Astrocyte (in vitro differentiated cells and primary cell): ENCODE data around the gene PWWP3B.

Experiments
- CTCF ChIP-seq: IDR thresholded peaks from 2 replicates; pipeline ENCODE4 v1.5.1; 2011; ENCODE audit warnings: low read depth, mild to moderate bottlenecking, inconsistent platforms, low read length, moderate library complexity; ENCODE audit not compliant: insufficient read depth
- EZH2 ChIP-seq: IDR thresholded peaks from 2 replicates; pipeline ENCODE4 v1.6.1; 2012; ENCODE audit warnings: mild to moderate bottlenecking, low read length, inconsistent platforms; ENCODE audit not compliant: insufficient read depth

DNA sequence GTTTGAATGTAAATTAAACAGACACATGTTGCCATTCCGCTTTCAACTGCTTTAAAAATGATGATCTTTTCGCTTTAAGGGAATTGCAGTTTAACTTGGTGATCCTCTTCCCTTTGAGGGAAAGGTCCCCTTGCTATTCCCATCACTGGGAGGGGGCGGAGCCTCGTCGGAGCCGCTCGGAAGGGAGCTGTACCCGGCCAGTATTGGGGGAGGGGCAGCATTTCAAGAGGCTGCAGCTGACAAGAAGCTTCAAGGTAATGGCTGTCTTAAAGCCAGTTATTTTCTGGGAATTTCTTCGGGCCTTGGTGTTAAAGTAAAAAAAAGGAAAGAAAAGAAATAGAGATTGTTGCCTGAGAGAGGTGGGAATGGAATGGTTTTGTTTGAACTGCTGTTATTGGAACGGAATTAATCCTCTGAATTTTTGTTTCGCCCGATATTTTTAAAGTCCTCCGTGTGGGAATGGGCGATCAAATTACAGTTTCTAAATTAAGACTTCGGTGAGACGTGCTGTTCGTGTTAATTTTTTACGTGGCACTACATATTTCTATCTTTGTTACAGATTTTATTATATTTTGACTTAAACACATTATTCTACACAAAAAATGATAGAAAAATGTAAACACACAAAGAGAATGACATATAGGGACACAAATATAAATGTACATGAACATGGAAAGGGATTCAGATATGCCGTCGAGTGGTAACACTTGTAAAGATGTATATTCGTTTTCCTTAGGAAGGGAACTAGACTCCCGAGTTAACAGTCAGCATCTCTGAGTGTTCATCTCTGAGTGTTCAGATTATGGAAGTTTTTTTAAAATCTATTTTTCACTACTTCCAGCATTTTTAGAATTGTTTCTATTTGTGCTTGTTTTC, 9.2 kb downstream of the PWWP3B start:
- TF ChIP-seq CTCF, result no peak
- no peak for TF ChIP-seq EZH2
